Measurements from ENCODE around the gene TMEM168.

Gene TMEM168

DNA sequence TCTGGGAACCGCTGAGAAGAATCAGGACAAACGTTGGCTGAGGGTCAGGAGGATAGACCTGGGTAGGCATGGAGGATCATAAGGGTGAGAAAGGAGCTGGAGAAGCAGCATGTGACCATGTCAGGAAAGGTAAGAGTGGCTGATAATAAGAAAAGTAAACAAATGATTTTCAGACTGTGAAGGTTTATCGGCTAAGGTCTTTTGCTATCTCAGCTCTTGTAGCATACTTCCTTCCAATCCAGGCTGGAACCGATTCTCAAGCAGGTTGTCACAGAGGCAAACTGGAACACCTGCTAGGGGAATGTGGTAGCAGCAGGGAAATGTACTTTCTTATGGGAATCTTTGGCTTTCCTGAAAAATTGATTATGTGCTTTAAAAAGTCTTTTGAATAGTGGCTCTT, 74.7 kb downstream of the TMEM168 start:
- CTCF ChIA-PET, result no interaction called here
- TF ChIP-seq CTCF (IDR thresholded peaks at IDR 0.05; ENCODE audit: control extremely low read depth, extremely low read depth, low read depth, missing control alignments), result no peak
- DNase-seq (ENCODE audit: extremely low spot score), result no peak
- POLR2A ChIA-PET, result no interaction called here

GRCh38 chr7:112714917-112715316, 75.3 kb downstream of the TMEM168 start:
- no peak for DNase-seq (ENCODE audit: extremely low spot score)
- TF ChIP-seq CTCF (IDR thresholded peaks at IDR 0.05; ENCODE audit: control extremely low read depth, extremely low read depth, low read depth, missing control alignments), result no peak
- ChIA-PET POLR2A (no interaction called here), CTCF (no interaction called here)

Data from GM10248 (cell line).